A375 (cell line): ENCODE measurements around the gene IFNG. TPM values are rescaled to one million over a fixed set of nuclear protein-coding genes. Genes with fewer than 3 reads are reported as not detected.

Experiments used
- total RNA-seq: library from RNA; depleted of rRNA; stranded (reverse); fragments of >200 nt; shearing (Covaris generic); gene quantifications from 2 replicates; pipeline ENCODE4 v1.2.3, GENCODE V29; 2014; rRNA removed

The IFNG gene
- total RNA-seq: not detected in 2 replicates

DNA sequence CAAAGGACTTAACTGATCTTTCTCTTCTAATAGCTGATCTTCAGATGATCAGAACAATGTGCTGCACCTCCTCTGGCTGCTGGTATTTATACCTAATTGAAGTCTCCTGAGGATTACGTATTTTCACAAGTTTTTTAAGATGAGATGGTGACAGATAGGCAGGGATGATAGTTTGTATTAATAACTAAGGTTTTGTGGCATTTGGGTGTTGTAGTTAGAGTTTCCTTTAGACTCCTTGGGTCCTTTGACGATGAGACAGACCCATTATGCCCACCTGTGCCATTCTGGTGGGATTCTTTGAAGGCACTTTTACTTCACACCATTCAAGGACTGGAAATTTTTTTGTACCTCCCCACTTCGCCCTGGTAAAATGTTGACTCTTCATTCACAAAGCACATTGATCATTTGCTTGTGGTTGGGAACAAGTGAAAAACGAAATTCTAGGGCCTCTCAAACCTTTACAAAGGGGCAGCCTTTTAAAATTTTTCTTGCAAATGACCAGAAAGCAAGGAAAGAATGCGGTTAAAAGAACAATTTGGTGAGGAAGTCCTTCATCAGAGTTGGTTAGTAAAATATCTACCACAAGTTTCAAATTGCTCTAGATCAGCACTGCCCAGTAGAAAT lies at the start of gene IFNG:
IFNG (minus strand) TSS at position 60 of the 624 bp plus-strand sequence. CDS start 125 bp downstream, outside the sequence.

Other genes with a start within 250 kb of the IFNG start
- gene IFNG-AS1, start 170.3 kb downstream of the IFNG start, total RNA-seq: not detected in 2 replicates
- gene IL26, start 66.1 kb upstream of the IFNG start, total RNA-seq: not detected in 2 replicates
- not detected in 2 replicates for gene IL22, start 93.9 kb upstream of the IFNG start, total RNA-seq
- 6.5 and 8.5 TPM in 2 replicates for gene MDM1, start 172.6 kb upstream of the IFNG start, total RNA-seq